Measurements from ENCODE around the gene ADAMTS2. TPM values are rescaled to one million over a fixed set of nuclear protein-coding genes. Genes with fewer than 3 reads are reported as not detected.

Gene ADAMTS2
- total RNA-seq, 1 donor from 2014 or later, result 8.2 TPM

DNA sequence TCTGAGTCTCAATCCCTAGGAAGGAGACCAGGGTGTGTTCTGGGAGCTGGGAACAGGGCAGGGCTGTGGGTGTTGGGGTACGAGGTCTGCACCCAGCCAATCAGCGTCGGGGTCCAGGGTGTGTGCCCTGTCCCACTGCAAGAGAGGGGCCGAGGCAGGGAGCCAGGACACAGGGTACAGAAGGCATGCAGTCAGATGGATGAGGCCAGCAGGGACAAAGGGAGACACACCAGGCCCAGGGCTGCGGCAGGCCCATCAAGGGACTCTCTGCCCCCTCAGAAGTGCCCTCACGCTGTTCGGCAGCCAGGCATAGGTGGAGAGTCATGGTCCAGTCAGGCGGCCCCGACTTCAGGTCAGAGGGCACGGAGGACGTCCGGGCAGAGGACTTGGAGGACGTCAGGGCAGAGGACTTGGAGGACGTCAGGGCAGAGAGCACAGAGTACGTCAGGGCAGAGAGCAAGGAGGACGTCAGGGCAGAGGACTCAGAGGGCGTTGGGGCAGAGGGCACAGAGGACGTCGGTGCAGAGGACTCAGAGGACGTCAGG is 28.8 kb upstream of the ADAMTS2 start:
- Mint-ChIP-seq H3K4me1 (no peaks in the 10 kb centered on the region), H3K9me3 (no peaks in the 10 kb centered on the region), H3K36me3 (no peaks in the 10 kb centered on the region), H3K27me3 (ENCODE audit: low read depth) (peaks cover 4% of the 10 kb centered on the region), H3K27ac (no peak overlapping the region), H3K4me3 (no peak overlapping the region)
- TF ChIP-seq, protein P1, sequence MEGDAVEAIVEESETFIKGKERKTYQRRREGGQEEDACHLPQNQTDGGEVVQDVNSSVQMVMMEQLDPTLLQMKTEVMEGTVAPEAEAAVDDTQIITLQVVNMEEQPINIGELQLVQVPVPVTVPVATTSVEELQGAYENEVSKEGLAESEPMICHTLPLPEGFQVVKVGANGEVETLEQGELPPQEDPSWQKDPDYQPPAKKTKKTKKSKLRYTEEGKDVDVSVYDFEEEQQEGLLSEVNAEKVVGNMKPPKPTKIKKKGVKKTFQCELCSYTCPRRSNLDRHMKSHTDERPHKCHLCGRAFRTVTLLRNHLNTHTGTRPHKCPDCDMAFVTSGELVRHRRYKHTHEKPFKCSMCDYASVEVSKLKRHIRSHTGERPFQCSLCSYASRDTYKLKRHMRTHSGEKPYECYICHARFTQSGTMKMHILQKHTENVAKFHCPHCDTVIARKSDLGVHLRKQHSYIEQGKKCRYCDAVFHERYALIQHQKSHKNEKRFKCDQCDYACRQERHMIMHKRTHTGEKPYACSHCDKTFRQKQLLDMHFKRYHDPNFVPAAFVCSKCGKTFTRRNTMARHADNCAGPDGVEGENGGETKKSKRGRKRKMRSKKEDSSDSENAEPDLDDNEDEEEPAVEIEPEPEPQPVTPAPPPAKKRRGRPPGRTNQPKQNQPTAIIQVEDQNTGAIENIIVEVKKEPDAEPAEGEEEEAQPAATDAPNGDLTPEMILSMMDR (IDR thresholded peaks at IDR 0.05; ENCODE audit: unreplicated experiment), result no peak
- no peak for DNase-seq (ENCODE audit: low spot score in 2 of 2, unreplicated experiment in 2 of 2)

DNA sequence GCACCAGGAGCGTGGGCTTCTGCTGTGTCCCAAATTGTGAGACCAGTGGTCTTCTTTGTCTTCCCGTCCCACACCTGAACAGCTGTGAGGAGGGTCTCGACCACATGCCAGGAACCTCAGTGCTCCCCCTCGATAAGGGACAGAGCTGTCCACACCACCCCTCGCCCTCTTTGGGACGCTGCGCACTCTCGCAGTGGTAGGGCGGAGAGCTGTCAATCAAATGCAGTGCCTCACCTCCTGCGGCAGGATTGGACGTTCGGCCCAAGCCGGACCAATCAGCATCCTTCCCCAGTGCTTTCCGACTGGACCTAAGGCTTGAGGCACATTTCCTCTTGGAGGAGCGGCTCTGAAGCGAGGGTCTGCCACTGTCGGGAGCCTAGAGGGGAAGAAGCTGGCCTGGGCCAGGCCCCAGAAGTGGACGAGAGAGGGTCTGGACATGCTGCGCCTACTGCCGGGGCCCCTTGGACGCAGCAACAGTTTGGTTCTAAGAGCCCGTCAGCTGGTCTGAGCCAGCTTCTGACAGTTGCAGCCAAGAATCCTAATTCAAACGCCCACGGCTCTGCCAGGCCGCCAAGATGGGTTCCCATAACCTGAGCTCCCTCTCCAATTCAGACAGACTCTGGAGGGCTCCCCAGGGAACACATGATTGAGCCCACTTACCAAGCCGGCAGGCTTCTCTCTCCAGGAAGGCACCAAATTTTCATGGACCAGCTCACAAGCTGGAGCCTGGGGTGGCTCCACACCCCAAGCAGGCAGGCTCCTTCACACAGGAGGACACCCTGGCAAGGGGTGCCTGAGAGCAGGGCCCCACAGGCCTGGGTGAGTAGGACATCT is 28.1 kb upstream of the ADAMTS2 start:
- no peak overlapping the region for H3K4me3 Mint-ChIP-seq
- H3K9me3 Mint-ChIP-seq, result no peaks in the 10 kb centered on the region

DNA sequence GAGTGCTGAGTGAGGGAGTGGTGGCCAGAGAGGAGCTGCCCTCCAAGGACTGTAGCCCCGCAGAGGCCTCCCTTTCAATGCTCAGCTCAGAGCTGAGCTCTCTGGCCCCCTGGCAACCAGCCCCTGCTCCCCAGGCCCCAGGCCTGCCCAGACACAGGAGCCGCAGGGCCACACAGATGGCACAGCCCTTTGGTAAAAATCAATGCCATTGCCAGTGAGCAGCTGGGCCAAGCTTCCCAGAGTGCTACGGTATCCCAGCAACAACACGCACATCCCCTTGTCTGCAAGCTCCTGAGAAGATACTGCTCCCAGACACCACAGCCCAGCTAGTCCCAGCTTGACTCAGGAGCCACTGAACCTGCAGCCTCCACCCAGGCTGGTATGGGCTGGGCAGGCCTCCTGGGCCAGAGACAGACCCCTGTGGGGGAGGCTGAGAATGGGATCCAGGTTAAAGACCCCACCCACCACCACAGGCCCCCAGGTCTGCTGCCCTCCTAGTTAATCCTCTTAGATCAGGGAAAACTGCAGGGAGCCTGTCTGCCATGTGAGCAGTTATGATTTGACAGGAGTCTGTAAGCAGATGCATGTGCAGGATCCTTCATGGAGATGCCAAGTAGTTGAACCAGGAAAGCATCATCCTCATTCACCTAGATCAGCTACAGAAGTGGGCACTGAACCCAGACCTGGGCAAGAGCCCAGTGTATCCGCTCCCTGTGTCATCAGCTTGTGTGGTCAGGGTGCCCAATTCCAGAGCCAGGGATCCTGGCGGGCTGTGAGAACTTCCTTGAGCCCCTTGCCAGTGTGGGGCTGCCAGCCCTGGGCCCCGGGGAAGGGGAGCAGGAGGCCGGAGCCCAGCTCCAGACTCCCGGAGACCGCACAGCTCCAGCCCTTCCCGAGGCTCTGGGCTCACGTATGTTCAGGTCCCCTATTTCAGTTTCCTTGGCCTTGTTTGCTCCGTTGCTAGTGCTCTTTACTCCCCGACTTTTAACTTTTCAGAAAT is 26.7 kb upstream of the ADAMTS2 start:
- H3K4me1 Mint-ChIP-seq, result no peaks in the 10 kb centered on the region
- H3K27ac Mint-ChIP-seq, result no peak overlapping the region
- no peaks in the 10 kb centered on the region for H3K9me3 Mint-ChIP-seq
- TF ChIP-seq, protein P1 (IDR thresholded peaks at IDR 0.05; ENCODE audit: unreplicated experiment), result no peak
- peaks cover 4% of the 10 kb centered on the region for H3K27me3 Mint-ChIP-seq (ENCODE audit: low read depth)
- no peaks in the 10 kb centered on the region for H3K36me3 Mint-ChIP-seq
- no peak for DNase-seq (ENCODE audit: low spot score in 2 of 2, unreplicated experiment in 2 of 2)
- no peak overlapping the region for H3K4me3 Mint-ChIP-seq

More for the DNA sequence above, 28.1 kb upstream of the ADAMTS2 start:
- peaks cover 4% of the 10 kb centered on the region for H3K27me3 Mint-ChIP-seq (ENCODE audit: low read depth)
- no peak for DNase-seq (ENCODE audit: low spot score in 2 of 2, unreplicated experiment in 2 of 2)
- no peaks in the 10 kb centered on the region for H3K4me1 Mint-ChIP-seq
- TF ChIP-seq, protein P1 (IDR thresholded peaks at IDR 0.05; ENCODE audit: unreplicated experiment), result no peak
- no peak overlapping the region for H3K27ac Mint-ChIP-seq
- no peaks in the 10 kb centered on the region for H3K36me3 Mint-ChIP-seq

DNA sequence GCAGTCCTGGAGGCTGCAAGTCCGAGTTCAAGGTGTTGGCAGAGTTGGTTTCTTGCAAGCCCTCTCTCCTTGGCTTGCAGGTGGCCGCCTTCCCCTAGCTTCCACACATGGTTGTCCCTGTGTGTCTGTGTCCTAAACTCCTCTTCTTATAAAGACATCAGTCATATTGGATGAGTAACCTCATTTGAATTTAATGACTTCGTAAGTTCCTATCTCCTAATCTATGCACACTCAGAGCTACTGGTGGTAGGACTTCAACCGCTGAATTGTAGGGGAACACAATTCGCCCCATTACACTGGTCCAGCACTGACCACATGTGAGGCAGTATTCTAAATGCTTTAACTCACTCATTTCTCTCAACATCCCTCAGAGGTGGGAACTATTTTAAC is 25.9 kb upstream of the ADAMTS2 start:
- Mint-ChIP-seq H3K36me3 (no peaks in the 10 kb centered on the region), H3K9me3 (no peaks in the 10 kb centered on the region), H3K27me3 (ENCODE audit: low read depth) (peaks cover 6% of the 10 kb centered on the region), H3K4me1 (no peaks in the 10 kb centered on the region), H3K27ac (no peak overlapping the region), H3K4me3 (no peak overlapping the region)
- no peak for DNase-seq (ENCODE audit: low spot score in 2 of 2, unreplicated experiment in 2 of 2)
- TF ChIP-seq, protein P1 (IDR thresholded peaks at IDR 0.05; ENCODE audit: unreplicated experiment), result no peak

DNA sequence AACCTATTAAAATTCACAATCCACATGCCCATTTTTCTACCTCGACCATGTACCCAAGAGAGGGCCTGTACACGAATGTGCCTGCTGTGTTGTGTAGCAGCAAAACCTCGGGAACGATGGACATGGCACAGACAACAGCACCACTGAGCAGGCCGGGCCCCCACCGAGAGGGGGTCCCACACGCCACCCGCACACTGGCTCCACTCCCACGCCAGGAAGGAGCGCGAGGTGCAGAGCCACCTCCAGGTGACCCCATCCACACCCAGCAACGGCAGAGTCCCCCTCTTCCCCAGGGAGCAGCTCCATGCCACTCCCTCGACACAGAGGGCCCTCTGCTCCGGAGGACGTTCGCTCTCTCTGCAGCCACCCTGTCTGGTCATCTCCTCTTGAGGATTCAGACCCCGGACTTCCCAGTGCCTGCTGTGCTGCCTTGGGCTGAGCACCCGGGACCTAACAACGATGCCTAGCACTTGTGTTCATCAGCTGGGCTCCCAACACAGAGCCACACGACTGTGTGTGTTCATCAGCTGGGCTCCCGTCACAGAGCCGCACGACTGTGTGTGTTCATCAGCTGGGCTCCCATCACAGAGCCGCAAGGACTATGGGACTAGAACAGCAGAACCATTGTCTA is 25.3 kb upstream of the ADAMTS2 start:
- TF ChIP-seq, protein P1 (IDR thresholded peaks at IDR 0.05; ENCODE audit: unreplicated experiment), result no peak
- DNase-seq (ENCODE audit: low spot score in 2 of 2, unreplicated experiment in 2 of 2), result no peak
- H3K4me1 Mint-ChIP-seq, result no peaks in the 10 kb centered on the region
- peaks cover 6% of the 10 kb centered on the region for H3K27me3 Mint-ChIP-seq (ENCODE audit: low read depth)
- H3K9me3 Mint-ChIP-seq, result no peaks in the 10 kb centered on the region
- no peak overlapping the region for H3K4me3 Mint-ChIP-seq
- no peaks in the 10 kb centered on the region for H3K36me3 Mint-ChIP-seq
- H3K27ac Mint-ChIP-seq, result no peak overlapping the region
